ENCODE results near the gene TMEM45A.
A peak's percentile ranks its signal among the peaks of the same experiment; 100 is the strongest.

DNA sequence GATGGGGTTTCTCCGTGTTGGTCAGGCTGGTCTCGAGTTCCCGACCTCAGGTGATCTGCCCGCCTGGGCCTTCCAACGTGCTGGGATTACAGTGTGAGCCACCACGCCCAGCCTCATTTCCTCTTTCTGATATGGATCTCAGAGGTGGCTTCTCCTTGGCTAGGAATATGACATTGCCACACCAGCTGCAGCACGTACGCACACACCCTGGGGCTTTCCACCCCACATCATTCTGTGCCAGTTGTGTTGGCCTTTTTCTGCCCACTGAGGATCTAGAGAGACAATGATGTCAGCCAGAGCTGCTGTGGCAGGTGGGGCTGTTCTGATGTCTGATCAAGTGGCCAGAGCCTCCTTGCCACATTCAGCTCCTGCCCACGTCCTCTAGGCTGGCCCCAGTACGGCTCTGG, 29.0 kb downstream of the TMEM45A start:
- TF ChIP-seq POLR2AphosphoS5 (IDR thresholded peaks at IDR 0.05) (peak in 1 of 3 donors; percentile 86), POLR2A (IDR thresholded peaks at IDR 0.05) (no peak)
- TF ChIP-seq, protein P1, sequence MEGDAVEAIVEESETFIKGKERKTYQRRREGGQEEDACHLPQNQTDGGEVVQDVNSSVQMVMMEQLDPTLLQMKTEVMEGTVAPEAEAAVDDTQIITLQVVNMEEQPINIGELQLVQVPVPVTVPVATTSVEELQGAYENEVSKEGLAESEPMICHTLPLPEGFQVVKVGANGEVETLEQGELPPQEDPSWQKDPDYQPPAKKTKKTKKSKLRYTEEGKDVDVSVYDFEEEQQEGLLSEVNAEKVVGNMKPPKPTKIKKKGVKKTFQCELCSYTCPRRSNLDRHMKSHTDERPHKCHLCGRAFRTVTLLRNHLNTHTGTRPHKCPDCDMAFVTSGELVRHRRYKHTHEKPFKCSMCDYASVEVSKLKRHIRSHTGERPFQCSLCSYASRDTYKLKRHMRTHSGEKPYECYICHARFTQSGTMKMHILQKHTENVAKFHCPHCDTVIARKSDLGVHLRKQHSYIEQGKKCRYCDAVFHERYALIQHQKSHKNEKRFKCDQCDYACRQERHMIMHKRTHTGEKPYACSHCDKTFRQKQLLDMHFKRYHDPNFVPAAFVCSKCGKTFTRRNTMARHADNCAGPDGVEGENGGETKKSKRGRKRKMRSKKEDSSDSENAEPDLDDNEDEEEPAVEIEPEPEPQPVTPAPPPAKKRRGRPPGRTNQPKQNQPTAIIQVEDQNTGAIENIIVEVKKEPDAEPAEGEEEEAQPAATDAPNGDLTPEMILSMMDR (IDR thresholded peaks at IDR 0.05), result no peak

All from suprapubic skin (tissue), 4 donors.